Subcutaneous adipose tissue (tissue), 4 donors: ENCODE results near the gene PLEKHM3. TPM values are rescaled to one million over a fixed set of nuclear protein-coding genes. Genes with fewer than 3 reads are reported as not detected.

Source experiments
- total RNA-seq, 4 donors: library from RNA; depleted of rRNA; stranded (reverse); fragments of >200 nt; gene quantifications; one replicate each; pipeline ENCODE4 v1.1.0, GENCODE V29; 2016
- TF ChIP-seq, protein P1 (sequence below): fragments of 450-650 bp; IDR thresholded peaks from one replicate; pipeline ENCODE4 v1.5.1; 2016; ENCODE audit warnings: low read depth, mild to moderate bottlenecking, control low read depth, antibody characterized with exemption, moderate library complexity

Gene PLEKHM3
- total RNA-seq, 4 donors from 2014 or later: 24.6 to 36.0 (median 26.2) TPM

GRCh38 chr2:207813942-207814341 lies 211.4 kb downstream of the PLEKHM3 start:
- TF ChIP-seq, protein P1, sequence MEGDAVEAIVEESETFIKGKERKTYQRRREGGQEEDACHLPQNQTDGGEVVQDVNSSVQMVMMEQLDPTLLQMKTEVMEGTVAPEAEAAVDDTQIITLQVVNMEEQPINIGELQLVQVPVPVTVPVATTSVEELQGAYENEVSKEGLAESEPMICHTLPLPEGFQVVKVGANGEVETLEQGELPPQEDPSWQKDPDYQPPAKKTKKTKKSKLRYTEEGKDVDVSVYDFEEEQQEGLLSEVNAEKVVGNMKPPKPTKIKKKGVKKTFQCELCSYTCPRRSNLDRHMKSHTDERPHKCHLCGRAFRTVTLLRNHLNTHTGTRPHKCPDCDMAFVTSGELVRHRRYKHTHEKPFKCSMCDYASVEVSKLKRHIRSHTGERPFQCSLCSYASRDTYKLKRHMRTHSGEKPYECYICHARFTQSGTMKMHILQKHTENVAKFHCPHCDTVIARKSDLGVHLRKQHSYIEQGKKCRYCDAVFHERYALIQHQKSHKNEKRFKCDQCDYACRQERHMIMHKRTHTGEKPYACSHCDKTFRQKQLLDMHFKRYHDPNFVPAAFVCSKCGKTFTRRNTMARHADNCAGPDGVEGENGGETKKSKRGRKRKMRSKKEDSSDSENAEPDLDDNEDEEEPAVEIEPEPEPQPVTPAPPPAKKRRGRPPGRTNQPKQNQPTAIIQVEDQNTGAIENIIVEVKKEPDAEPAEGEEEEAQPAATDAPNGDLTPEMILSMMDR: no peak

DNA sequence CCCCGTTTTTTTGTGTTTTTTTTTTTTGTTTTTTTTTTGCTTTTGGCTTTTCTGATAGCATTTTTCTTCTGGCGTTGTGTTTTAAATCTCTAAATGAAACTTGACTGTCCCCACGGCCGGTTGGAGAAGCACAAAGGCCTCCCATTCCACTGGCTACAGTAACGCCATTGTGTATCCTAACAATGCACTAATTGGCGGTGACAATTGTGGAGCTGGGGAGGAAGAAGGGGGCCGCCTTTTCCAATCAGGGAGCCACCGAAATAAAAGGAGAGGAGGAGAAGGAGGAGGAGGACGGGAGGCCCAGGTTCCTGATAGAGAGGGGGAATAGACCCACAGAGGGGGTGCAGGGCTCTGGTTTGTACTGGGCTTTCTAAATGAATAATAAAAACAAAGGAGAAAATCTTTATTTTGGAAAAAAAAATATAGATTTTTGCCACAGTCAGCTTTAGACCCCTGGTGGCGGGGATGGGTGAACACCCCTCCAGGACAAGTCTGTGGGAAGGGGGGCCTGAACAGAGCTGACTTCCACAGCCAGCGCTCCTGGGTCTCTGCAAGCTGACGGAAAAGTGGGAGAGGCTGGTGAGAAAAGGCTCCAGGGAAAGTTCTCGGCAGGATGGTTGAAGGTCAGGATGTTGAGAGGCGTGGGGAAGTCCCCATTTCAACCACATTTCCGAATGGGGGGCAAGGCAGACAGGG lies 212.0 kb downstream of the PLEKHM3 start:
- TF ChIP-seq, protein P1: no peak

DNA sequence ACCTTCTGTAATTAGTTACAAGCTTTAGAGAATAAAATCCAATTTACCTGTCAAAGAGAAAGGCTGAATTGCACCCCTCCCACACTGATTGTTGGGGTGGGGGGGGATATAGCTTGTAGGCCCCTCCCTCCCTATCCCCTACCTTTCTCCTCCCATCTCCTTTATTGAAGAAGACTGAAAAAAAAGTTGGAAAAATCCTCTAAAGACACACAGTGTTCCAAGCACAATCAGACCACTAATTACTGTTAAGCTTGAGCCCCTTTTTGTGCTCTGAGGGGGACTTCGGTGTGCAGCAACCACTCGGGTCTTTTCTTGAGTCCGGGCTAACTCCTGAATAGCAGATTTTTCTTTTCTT lies 212.6 kb downstream of the PLEKHM3 start:
- TF ChIP-seq, protein P1: no peak

- TF ChIP-seq, protein P1: no peak
Observed at GRCh38 chr2:207812058-207812725, 213.1 kb downstream of the PLEKHM3 start.

GRCh38 chr2:207810200-207810788 lies 215.0 kb downstream of the PLEKHM3 start:
- TF ChIP-seq, protein P1: no peak

GRCh38 chr2:207808119-207808518 lies 217.2 kb downstream of the PLEKHM3 start:
- TF ChIP-seq, protein P1: no peak

DNA sequence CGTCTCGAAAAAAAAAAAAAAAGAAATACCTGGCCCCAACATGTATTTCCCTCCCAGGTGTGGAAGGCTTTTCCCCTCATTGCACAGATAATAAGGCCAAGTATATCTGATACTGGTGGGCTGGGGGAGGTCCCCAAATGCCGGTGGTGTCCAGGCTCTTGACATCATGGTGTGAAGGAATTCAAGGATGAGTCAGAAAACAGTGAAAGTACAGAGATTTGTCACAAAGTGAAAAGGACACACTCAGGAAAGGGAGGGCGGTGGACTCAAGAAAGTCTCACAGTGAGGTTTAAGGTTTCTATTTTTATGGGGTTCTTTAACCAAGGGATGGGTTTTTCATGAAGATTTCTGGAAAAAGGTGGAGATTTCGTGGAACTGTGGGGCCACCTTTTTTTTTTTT lies 217.8 kb downstream of the PLEKHM3 start:
- TF ChIP-seq, protein P1: no peak
